GM21526 (cell line): ENCODE data around the gene IQUB.
"Not testable (repeated sequence)": the region's sequence is repeated elsewhere in the genome, so short reads cannot be mapped to it uniquely, and the experiment has no call there.

ENCODE experiments used
- ATAC-seq: cut with Tn5 transposase; IDR thresholded peaks from one replicate; pipeline ENCODE4 v1.9.1; 2021; ENCODE audit warnings: moderate library complexity; ENCODE audit not compliant: unreplicated experiment, low FRiP score

IQUB gene

GRCh38 chr7:123425246-123425645 is 109.1 kb downstream of the IQUB start:
- ATAC-seq, result no peak

GRCh38 chr7:123424463-123424862 is 109.9 kb downstream of the IQUB start:
- ATAC-seq, result no peak

DNA sequence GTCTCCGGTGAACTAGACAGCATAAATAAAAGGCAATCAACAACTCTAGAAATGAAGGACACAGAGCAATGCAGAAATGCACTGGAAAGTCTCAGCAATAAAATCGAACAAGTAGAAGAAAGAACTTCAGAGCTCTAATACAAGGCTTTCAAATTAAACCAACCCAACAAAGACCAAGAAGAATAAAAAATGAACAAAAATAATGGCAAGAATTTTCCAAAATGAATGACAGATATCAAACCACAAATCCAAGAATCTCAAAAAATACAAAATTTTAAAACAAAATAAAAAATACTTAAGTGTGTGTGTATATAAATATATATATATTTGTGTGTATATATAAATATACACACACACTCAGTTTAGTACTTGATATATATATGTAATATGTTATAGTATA is 110.8 kb downstream of the IQUB start:
- ATAC-seq, result no peak

GRCh38 chr7:123417580-123417979 is 116.8 kb downstream of the IQUB start:
- no peak for ATAC-seq

DNA sequence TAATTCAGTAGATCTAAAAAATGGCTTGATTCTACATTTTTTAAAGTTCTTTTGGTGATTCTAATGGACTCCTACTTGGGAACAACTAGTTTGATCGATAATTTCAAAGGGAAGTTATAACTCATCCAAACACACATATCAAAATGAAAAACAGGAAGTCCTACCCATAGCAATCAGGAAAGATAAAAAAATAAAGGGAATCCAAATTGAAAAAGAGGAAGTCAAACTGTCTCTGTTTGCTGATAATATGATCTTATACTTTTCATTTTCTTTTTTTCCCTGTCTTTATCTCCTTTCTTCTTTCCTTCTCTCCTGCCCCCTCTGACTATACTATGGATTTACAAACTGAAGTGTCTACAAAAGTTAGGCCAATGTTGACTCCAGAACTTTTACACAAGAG is 118.8 kb downstream of the IQUB start:
- no peak for ATAC-seq

GRCh38 chr7:123410273-123410904 is 124.0 kb downstream of the IQUB start:
- ATAC-seq, result no peak

DNA sequence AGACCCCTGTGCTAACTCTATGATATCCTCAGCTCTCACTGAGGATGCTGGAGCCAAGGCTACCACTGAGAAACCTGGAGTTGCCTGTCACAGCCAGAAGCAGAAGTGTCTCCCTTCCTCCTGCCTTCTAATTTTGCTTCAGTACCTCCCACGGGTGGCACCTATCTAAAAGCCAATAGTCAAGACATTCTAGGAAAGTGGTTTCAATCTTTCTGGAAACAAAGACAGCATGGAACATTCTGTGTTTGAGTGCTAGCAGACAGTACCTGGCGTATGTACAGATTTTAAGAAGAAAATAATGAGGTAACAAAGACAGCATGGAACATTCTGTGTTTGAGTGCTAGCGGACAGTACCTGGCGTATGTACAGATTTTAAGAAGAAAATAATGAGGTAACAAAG is 126.4 kb downstream of the IQUB start:
- ATAC-seq, result not testable (repeated sequence)
